NCI-H2196 treated with DMSO at 0.1 percent for 48 hours (cell line): ENCODE results near the gene SORL1-AS1.
A peak's percentile ranks its signal among the peaks of the same experiment; 100 is the strongest.

Experiments
- DNase-seq: peaks from one replicate; lab custom pipeline; 2025; ENCODE audit not compliant: unreplicated experiment; lab: John Stamatoyannopoulos, UW

Gene SORL1-AS1

DNA sequence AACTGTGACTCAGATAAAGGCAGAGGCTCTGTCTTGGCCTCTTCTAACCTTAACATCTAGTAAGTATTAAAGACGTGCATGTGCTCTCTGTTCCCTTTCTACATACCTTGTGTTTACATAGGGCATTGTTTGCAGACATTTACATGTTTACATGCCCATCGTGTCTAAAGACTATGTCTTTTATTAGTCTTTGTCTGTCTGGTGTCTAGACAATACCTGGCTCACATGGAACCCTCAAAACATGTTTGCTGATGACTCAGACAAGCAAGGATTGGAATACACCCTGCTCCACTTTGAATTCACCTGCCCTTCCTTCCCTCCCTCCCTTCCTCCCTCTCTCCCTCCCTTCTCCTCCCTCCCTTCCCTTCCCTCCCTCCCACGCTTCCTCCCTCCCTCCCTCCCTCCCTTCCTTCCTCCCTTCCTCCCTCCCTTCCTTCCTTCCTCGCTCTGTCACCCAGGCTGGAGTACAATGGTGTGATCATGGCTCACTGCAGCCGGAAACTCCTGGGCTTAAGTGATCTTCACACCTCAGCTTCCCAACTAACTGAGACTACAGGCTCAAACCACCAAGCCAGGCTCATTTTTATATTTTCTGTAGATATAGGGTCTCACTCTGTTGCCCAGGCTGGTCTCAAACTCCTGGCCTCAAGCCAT, 23.7 kb upstream of the SORL1-AS1 start:
- peak; percentile 63 for DNase-seq

DNA sequence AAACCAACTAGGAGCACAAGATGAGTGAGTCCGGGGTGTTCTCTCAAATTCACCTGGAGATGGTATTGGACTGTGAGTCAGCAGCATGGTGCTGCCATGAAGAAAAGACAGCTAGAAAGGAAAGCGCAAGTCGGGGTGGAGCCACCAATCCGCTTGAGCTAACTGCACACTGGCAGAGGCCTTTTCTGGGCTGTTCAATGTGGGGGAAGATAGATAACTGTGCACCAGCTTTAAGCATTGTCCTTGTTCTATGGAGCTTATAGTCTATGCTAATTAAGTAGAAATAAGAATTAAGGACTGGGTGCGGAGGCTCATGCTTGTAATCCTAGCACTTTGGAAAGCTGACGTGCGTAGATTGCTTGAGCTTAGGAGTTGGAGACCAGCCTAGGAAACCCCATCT, 21.9 kb upstream of the SORL1-AS1 start:
- no peak for DNase-seq

DNA sequence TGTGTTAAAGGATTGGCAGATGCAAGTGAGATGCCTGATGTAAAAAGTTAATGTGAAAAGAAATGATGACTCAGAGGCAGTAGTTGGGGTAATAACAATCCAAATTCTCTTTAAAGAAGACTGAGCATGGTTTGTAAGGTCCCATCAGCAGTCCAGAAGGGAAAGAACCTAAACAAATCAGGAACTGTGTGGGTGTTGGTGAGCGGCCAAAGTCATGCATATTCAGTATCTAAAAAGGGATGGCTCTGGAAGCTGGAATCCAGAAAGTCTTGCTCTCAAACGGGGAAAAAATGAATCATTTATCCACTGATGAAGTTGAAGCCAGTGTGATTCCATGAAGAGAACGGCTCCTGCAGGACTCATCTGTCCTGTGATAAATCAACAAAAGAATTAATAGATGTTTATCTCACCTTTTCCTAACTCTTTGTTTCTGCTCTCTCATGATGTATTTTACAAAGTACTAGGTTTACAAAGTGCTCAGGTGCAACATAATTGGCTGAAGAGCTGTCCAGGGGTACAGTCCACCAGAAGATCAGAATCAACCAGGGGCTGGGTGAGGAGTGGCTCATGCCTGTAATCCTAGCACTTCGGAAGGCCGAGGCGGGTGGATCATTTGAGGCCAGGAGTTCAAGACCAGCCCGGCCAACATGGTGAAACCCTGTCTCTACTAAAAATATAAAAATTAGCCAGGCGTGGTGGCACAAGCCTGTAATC, 20.5 kb upstream of the SORL1-AS1 start:
- no peak for DNase-seq

DNA sequence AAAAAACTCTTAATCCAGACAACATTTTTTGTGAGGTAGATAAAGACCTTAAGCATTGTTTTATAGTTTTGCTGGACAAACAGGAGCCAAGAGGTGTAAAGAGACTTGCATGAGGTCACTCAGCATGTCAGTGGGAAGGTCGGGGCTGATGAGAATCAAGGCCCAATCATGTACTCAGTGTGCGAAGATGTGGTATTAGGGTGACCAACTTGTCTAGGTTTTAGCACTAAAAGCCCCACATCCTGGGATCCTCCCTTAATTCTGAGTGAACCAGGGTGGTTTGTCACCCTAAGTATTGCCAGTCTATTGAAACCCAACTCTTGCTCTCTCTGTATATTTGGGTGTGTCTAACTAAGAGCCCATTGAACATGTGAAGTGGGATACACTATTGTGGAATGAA, 19.5 kb upstream of the SORL1-AS1 start:
- no peak for DNase-seq

DNA sequence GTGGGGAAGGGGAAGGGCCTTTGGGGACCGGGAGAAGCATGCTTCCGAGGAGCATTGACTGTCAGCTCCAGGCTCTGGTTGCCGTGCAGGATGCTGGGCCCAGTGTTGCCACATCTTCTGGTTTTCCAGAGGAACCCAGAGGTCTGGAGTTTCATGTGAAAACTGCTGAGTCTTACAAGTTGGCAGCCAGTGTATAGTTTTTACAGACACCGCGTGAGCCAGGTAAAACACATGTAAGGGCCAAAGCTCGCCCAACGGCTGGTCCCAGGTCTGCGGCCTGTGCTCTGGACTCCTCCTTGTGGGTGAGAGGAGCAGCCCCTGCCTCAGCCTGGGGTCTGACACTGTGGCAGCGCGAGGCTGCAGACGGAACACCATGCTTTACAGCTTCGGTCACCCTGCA, 18.4 kb upstream of the SORL1-AS1 start:
- no peak for DNase-seq

DNA sequence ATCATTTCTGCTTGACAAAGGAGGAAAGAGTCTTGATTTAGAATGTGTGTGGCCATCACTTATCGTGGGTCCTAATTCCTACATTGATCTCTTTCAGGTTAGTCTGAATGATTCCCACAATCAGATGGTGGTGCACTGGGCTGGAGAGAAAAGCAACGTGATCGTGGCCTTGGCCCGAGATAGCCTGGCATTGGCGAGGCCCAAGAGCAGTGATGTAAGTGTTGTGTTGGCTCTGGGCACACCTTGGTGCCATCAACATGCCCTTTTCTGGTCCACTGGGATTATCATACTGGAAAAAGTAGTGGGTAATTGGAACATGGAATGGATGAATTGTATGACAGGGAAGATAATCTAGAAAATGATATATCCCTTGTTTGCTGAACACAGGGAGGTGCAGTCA, 17.1 kb upstream of the SORL1-AS1 start:
- no peak for DNase-seq

DNA sequence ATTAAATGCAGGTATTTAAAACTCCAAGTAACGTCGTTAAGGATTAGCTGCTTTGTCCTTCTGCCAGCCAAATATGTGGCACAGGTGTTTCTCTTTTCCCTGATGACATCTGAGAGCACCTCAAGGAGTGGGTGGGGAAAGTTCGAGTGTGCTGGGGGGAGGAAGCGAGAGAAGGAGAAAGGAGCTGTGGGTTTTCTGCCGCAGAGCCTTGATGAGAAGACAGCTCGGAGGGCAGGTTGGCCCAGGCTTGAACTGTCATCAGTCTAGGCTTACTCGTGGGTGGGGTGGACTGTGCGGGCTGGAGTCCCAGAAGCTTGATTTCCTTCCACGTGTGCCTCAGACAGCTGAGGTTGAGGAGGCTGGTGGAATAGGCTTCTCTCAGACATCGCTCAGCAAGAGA, 15.2 kb upstream of the SORL1-AS1 start:
- no peak for DNase-seq

DNA sequence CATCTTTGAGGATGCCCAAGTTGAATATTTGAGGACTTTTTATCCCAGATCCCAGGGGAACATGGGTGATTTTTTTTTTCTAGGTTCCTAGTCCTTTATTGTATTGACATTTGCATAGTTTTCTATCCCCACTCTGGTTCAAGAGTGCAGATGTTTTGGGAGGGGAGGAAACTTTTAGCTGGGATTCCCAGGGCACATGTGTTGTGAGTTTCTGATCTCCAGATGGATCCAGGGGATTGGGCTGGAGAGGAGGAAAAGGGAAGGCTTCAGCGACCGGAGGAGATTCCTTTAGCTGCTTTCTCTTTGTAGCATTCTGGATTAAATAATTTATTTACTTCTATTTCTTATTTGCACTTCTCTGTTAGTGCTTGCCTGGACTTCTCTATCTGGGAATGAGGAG, 14.7 kb upstream of the SORL1-AS1 start:
- no peak for DNase-seq

DNA sequence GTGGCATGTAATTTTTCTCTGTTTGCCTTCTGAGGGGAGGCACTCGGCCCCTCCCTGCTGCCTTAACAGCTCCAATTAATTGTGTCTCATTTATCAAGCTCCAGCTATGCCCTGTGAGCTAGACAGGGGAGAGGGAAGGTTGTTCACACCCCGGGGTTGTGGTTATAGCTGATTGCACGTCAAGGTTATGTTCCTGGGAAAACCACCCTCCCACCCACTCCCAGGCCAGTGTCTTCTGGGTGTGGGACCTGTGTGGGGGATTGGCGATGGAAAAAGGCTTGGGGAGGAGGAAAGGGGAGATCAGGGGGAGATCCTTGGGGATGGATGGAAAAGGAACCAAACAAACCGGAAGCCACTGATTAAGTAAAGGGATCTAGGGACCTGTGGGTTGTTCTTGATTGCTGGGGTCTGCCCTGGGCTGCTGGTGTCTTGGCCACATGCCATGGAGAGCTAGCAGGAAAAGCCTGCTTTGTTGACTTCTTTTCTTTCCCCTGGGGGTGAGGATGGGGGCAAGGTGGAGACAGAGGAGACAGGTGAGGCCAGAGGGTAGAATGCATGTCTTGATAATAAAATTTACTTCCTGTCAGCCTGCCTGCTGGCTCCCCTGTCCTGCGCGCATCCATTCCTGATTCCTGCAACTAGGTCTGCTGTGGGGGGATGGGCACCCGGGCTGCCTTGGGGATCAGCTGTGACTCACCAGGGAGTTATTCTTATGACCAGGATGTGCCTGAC, 13.5 kb upstream of the SORL1-AS1 start:
- peak; percentile 85 for DNase-seq

DNA sequence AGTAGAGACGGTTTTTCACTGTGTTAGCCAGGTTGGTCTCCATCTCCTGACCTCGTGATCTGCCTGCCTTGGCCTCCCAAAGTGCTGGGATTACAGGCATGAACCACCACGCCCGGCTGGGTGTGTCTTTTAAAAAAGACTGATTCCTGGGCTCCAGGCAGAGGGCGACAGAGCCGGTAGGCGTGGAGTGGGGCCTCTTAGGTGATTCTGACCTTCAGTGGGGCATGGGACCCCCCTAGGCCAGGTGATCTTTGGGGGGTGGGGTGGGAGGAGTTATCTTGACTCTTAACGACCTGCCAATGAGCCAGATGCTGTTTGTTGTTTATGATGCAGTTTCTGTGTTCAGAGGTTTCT, 12.9 kb upstream of the SORL1-AS1 start:
- no peak for DNase-seq

DNA sequence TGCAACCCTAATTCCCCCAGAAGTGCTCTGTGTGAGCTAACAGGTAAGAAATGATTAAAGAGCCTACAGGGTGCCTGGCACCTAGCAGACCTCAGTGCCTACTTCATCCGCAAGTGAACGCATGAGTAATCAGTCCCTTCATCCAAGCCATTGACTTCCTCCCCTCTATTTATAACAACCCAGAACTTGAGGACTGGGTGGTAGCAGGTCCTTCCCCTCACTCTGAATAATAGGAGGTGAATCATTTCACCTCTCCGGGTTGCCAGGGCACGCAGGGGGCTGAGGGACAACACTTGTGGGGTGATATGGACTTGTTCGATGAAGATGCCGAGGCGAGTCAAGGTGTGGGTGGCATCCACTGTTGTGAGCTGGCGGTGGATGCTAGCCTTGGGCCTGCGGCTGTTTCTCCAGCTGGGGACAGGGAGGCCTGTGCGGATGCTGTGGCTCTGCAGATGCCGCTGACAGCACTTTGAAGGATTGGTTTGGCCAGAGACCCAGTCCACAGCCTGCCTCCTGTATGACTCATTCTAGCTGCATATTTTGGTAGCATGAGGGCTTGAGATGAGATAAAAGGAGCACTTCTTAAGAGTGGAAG, 11.7 kb upstream of the SORL1-AS1 start:
- peak; percentile 26 for DNase-seq

DNA sequence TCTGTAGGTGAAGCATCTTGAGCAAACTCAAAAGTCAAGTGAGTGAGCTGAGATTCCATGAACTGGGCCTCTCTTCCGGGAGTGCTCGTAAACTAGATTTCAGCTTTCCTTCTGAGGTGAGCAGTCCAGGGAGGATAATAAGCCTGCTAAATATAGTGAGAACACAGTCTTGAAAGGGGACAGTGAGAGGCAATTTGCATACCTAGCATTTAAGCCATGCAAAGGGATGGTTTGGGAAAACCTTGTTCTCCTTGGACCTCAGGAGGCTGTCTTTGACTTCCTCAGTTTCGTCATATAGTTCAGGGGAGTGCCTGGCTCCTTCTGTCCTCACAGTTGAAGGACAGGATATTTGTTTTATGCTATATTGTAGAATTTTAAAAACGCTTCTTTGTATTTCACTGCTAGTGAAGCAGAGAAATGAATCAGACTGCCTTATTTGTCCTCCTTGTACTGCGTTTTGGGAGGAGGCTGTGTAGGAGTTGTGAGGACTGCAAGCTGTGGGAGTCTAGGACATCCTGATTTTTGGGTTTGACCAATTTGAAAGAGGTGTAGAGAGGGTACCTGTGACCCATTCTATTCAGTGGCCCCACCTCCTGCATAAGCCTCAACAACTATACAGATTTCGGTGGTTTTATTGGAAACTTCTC, 11.0 kb upstream of the SORL1-AS1 start:
- DNase-seq = no peak

DNA sequence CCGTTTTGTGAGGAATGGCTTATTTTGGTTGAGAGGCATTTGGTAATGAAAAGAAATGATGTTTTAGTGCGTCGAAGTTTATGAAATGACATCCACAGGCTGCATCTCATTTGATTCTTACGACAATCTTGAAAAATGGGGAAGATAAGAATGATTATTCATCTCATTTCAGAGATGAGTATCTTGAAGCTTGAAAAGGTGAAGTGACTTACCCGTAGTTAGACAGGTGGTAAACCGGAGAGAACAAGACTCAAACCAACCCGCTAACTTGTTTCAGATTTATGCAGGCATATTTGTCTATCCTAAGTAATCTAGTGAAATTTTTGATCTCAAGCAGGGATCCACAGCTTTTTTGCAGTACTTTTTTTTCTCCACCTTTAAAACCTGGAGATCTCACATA, 9.1 kb upstream of the SORL1-AS1 start:
- no peak for DNase-seq

DNA sequence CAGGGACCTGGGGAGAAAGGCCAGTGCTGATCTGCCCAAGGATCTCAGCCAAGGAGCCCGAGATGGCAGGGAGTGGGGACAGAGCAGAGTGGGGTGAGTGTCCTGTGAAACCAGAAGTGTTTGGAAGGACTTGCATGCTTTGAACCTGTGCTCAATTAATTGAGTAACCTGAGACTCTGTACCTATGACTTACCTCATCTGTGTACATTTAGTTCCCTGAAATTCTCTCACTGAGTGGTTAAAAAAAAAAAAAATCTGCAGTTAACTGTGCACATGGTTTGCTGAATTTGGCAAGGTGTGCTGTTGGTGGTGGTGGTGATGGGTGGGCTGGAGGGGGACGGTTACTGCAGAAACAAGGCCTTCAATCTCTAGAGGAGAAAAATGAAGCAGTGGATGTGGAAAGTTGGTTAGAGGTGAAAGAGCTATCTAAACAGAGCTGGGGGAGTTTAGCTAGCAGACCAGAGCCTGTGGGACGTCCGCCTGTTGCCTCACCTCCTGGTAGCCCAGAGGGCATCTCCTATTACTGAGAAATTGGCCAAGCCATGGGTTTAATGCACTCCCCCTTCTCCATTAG, 8.3 kb upstream of the SORL1-AS1 start:
- peak; percentile 18 for DNase-seq

DNA sequence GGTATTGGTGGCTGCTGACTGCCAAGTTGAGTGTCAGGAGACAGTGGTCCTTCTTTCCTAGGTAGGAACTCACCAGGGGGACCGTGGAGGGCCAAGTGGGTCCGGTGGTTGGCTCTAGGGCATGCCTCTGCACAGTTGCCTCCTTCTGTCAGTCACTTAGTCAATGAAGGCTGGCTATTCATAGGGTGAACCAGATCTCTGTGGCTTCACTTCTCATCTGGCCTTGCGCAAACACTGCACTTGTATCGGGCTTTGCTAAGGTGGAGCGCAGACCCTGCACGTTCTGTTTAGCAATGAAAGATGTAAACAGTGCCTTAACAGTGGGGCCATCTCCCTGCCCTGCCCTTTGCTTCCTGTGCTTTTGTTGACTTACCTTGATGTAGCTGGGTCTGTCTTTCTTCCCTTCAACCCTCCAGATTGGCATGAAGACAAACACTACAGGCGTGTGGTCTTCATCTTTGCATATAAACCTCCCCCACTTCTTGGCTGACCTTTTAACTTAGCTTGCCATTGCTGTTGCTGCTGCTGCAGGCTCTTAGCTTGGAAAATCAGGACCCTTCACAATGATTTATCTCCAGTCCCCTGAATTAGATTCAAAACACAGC, 6.7 kb upstream of the SORL1-AS1 start:
- no peak for DNase-seq

DNA sequence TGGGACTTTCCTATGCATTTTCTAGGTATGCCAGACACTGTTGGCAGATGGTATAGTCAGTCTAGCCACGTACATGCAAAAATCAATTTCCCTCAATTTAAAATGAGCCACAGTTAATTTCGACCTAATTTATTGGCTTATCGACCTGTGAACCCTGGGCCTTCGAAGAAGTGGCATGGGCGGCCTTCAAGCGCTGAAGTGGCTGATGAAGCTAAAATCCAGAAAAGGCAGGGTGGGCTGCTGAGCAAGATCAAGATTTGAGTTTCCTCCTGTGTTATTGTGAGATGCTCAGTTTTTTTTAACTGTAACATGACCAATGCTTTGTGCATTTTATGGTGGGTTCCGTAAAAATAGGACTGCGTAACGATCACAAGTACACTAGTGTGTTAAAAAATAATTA, 5.8 kb upstream of the SORL1-AS1 start:
- no peak for DNase-seq

DNA sequence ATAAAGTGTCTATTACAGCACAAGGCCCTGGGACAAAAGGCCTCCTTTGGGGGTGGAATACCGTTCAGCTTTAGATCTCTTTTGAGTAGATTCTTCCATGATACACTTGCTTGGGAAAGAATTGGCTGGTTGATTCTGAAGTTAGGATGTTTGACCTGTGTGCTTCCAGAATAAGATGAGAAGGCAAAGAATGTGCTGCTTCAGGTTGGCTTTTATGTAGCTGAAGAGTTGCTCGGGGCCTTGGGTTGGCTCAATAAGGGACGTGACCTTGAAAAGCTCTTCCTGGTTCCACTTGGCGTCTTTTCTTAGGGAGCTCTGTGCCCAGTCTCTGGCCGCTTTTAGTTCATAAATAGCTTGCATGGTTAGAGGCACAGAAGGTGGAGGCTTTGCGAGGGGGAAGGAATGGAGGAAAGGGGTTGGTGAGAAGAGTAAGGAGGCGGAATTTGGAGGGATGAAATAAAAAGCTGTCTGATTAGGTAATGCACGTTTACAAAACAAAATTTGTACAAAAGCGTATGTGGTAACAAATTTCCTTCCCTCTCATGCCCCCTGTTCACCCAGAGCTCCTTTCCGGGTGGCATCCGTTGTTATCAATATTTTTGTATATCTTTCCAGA, 4.2 kb upstream of the SORL1-AS1 start:
- no peak for DNase-seq

DNA sequence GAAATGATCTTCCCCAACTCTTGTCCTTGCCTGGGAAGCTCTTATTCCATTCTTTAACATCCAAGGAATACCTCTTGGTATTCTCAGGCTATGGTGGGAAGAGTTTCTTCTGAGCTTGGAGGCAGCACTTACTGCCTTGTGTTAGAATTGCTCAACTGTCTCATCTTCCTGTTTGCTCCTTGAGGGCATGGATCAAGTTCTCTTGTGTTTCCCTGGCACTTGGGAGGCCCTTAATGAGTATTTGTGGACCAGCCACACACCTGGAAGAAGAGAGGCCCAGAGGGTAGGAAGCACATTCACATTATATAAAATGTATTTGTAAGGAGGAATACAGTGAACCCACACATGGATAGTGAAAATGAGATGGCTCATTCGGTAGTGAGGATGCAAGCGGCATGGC, 3.4 kb upstream of the SORL1-AS1 start:
- no peak for DNase-seq

DNA sequence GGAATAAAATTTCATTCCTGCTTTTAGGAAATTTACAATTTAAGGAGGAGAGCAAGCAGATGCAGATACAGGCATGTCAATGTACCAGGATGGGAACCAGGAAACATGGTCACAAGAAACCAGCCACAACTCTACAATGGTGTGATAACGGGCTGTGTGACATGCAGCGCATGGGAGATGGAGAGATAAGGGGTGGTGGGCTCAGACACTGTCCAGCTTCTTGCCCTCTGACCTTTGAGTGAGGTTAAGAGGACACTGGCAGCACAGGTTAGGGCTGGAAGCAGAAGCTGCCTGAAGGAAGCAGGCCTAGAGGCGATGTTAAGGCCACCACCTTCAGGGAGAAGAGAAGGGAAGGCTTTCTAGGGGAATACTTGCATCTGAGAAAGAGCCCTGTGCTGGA, 2.3 kb upstream of the SORL1-AS1 start:
- DNase-seq = no peak

DNA sequence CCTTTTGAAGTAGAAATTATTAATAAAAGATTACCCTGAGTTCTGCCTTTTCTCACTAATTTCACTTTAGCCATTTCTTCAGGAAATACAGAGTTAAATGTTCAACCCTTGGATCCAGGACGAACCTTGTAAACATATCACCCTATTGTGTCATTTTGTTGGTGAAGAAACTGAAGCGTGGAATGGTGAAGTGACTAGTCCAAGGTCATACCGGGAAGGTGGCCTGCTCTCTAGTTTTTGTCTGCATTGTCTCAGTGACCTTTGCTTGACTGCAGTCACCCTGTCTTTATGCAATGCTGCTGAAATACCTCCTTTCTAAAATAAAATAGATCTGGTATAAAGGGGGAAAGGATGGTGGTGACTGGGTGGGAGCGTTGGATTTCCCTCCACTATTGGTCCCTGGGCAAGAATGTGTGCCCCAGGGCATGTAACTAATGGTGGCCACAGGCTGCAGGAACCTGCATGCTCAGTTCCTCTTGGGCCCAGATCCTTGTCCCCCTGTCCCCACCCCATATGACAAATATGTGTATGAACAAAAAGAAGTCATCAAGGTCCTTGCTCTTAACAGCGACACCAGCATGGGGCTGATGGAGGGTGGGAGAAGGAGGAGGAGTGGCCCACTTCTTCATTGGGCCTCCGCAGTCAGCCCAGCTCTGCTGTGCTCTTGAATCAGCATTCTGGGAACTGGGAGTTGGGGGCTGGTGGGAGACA, 977 bp upstream of the SORL1-AS1 start:
- DNase-seq = no peak
